Testis (tissue), 3 donors: ENCODE measurements around the gene ADAMTSL5. TPM values are rescaled to one million over a fixed set of nuclear protein-coding genes. Genes with fewer than 3 reads are reported as not detected.

Experiments used
- DNase-seq: peaks from one replicate; pipeline ENCODE4 v3.0.0-alpha.2; 2019
- H3K27ac ChIP-seq, 2 donors: fragments of 200-600 bp; sonication (generic); one replicate each; pipeline ENCODE4 v1.5.1; 2019
- H3K27me3 ChIP-seq: fragments of 200-600 bp; sonication (generic); one replicate; pipeline ENCODE4 v1.5.1; 2019
- H3K36me3 ChIP-seq: fragments of 200-600 bp; sonication (generic); one replicate; pipeline ENCODE4 v1.5.1; 2017; ENCODE audit warnings: low read depth; ENCODE audit errors: missing control alignments
- H3K4me1 ChIP-seq: fragments of 200-600 bp; sonication (generic); one replicate; pipeline ENCODE4 v1.5.1; 2019
- H3K4me3 ChIP-seq, 2 donors: fragments of 200-600 bp; sonication (generic); one replicate each; pipeline ENCODE4 v1.5.1; 2017 to 2019
- H3K9me3 ChIP-seq: fragments of 200-600 bp; sonication (generic); one replicate; pipeline ENCODE4 v1.5.1; 2017
- CTCF ChIP-seq, 3 experiments: fragments of 450-650 bp in 2 of 3; fragments of 200-600 bp in 1 of 3; sonication (generic) in 1 of 3; IDR thresholded peaks; one replicate each; pipeline ENCODE4 v1.5.1; 2016 to 2019; ENCODE audit warnings: antibody characterized with exemption in 3 of 3, mild to moderate bottlenecking in 2 of 3, moderate library complexity in 1 of 3
- POLR2A ChIP-seq: fragments of 450-650 bp; IDR thresholded peaks from one replicate; pipeline ENCODE4 v1.6.1; 2017; ENCODE audit warnings: antibody characterized with exemption, mild to moderate bottlenecking, moderate library complexity
- WGBS, 2 donors: methylation state at CpG; one replicate each; pipeline ENCODE4 v1.1.5; 2018; 5-methylcytosine and 5-hydroxymethylcytosine counted together
- intact Hi-C: fragments of 100-400 bp; cut with DNase I; formaldehyde crosslinking; loops from one replicate; pipeline ENCODE4 v1.15.1; 2023; ENCODE audit warnings: low total_unique reads
- polyA plus RNA-seq: library from polyadenylated mRNA; stranded (reverse); fragments of 350-450 nt; fragmentation: Illumina TruSeq; extraction: RNeasy Lipid Tissue Mini Kit (QIAGEN cat#74804); gene quantifications from one replicate; pipeline ENCODE4 v1.2.3, GENCODE V29; 2014; ENCODE audit warnings: low read depth, low replicate concordance; ENCODE audit not compliant: insufficient read depth
- total RNA-seq, 2 donors: library from RNA; depleted of rRNA; stranded (reverse); fragments of >200 nt; gene quantifications; one replicate each; pipeline ENCODE4 v1.2.3, GENCODE V29; 2016

ADAMTSL5 gene
- total and polyA plus RNA-seq, 3 donors from 2014 or later = 7.2 to 17.9 (median 10.7) TPM

GRCh38 chr19:1490311-1491113 lies 22.3 kb downstream of the ADAMTSL5 start, which contains the start of gene PCSK4:
PCSK4 (minus strand) TSS chr19:1490350; CDS start chr19:1490346, 4 bp downstream.
- H3K36me3 ChIP-seq = no peaks in the 10 kb centered on the region
- no peaks in the 10 kb centered on the region for H3K9me3 ChIP-seq
- peak; percentile 99 for DNase-seq
- H3K4me3 ChIP-seq = peak within 1 kb of the TSS; percentile 67 to 71
- TF ChIP-seq POLR2A (no peak), CTCF (IDR thresholded peaks at IDR 0.05) (peak in 2 of 3 experiments; percentile 27 to 29)
- no peaks in the 10 kb centered on the region for H3K27me3 ChIP-seq
- intact Hi-C loops = no loop called here
- H3K4me1 ChIP-seq = peaks cover 20% of the 10 kb centered on the region
- H3K27ac ChIP-seq = peak within 1 kb of the TSS; percentile 32 to 85
- 1% methylated on average over 40 to 73 of the region's 74 CpGs for WGBS, 2 donors

GRCh38 chr19:1489463-1490310 lies 23.1 kb downstream of the ADAMTSL5 start:
- peak overlapping the region; percentile 27 to 71 for H3K4me3 ChIP-seq
- 32 to 38% methylated on average over 21 to 35 of the region's 37 CpGs for WGBS, 2 donors
- intact Hi-C loops = no loop called here
- no peak for DNase-seq
- H3K27ac ChIP-seq = peak overlapping the region; percentile 32 to 85
- no peaks in the 10 kb centered on the region for H3K36me3 ChIP-seq
- H3K4me1 ChIP-seq = peaks cover 17% of the 10 kb centered on the region
- no peaks in the 10 kb centered on the region for H3K9me3 ChIP-seq
- no peak for TF ChIP-seq CTCF (IDR thresholded peaks at IDR 0.05)
- no peak for TF ChIP-seq POLR2A
- no peaks in the 10 kb centered on the region for H3K27me3 ChIP-seq

- H3K27ac ChIP-seq = no peak overlapping the region
- no peak overlapping the region for H3K4me3 ChIP-seq
- H3K4me1 ChIP-seq = peaks cover 11% of the 10 kb centered on the region
- no peak for TF ChIP-seq CTCF (IDR thresholded peaks at IDR 0.05)
- TF ChIP-seq POLR2A = no peak
- intact Hi-C loops = no loop called here
- H3K36me3 ChIP-seq = no peaks in the 10 kb centered on the region
- no peaks in the 10 kb centered on the region for H3K9me3 ChIP-seq
- H3K27me3 ChIP-seq = no peaks in the 10 kb centered on the region
- 92 to 94% methylated on average over 10 to 11 of the region's 11 CpGs for WGBS, 2 donors
- DNase-seq = no peak
Observed at GRCh38 chr19:1488282-1488601, 24.6 kb downstream of the ADAMTSL5 start.

GRCh38 chr19:1487576-1488281 lies 25.1 kb downstream of the ADAMTSL5 start:
- intact Hi-C loops = no loop called here
- TF ChIP-seq POLR2A (no peak), CTCF (IDR thresholded peaks at IDR 0.05) (no peak)
- 94 to 95% methylated on average over 16 to 38 of the region's 40 CpGs for WGBS, 2 donors
- H3K27ac ChIP-seq = no peak overlapping the region
- no peak for DNase-seq
- H3K36me3 ChIP-seq = no peaks in the 10 kb centered on the region
- no peak overlapping the region for H3K4me3 ChIP-seq
- H3K27me3 ChIP-seq = no peaks in the 10 kb centered on the region
- peaks cover 6% of the 10 kb centered on the region for H3K4me1 ChIP-seq
- no peaks in the 10 kb centered on the region for H3K9me3 ChIP-seq
